Sigmoid colon (tissue), 7 donors: ENCODE results near the gene DUSP18. TPM values are rescaled to one million over a fixed set of nuclear protein-coding genes. Genes with fewer than 3 reads are reported as not detected.

Source experiments
- DNase-seq: peaks from one replicate; pipeline ENCODE4 v3.0.0-alpha.2; 2019
- H3K27ac ChIP-seq, 4 donors: fragments of 200-600 bp; sonication (generic); one replicate each; pipeline ENCODE4 v1.5.1; 2016 to 2019; ENCODE audit warnings: mild to moderate bottlenecking in 1 of 4
- H3K27me3 ChIP-seq, 3 donors: fragments of 200-600 bp; sonication (generic); one replicate each; pipeline ENCODE4 v1.5.1; 2019; ENCODE audit warnings: mild to moderate bottlenecking in 1 of 3
- H3K36me3 ChIP-seq, 4 donors: fragments of 200-600 bp; sonication (generic); one replicate each; pipeline ENCODE4 v1.5.1; 2016 to 2019
- H3K4me1 ChIP-seq, 4 donors: fragments of 200-600 bp; sonication (generic); one replicate each; pipeline ENCODE4 v1.5.1; 2017 to 2019
- H3K4me3 ChIP-seq, 4 donors: fragments of 200-600 bp; sonication (generic); one replicate each; pipeline ENCODE4 v1.5.1; 2017 to 2019; ENCODE audit warnings: mild to moderate bottlenecking in 2 of 4, moderate library complexity in 1 of 4
- H3K9me3 ChIP-seq, 4 donors: fragments of 200-600 bp in 3 of 4; sonication (generic) in 3 of 4; one replicate each; pipeline versions ENCODE4 v1.5.1 to v1.6.1; 2013 to 2019
- EP300 ChIP-seq, 4 donors: sonication (generic); formaldehyde crosslinking; IDR thresholded peaks; one replicate each; pipeline ENCODE4 v1.6.1; 2017; ENCODE audit warnings: antibody characterized with exemption in 4 of 4
- POLR2A ChIP-seq, 2 donors: fragments of 450-650 bp; IDR thresholded peaks; one replicate each; pipeline ENCODE4 v1.6.1; 2016; ENCODE audit warnings: antibody characterized with exemption in 2 of 2, mild to moderate bottlenecking in 2 of 2, moderate library complexity in 2 of 2
- POLR2AphosphoS5 ChIP-seq, 4 donors: sonication (generic); formaldehyde crosslinking; IDR thresholded peaks; one replicate each; pipeline ENCODE4 v1.6.1; 2017; ENCODE audit warnings: antibody characterized with exemption in 4 of 4
- WGBS, 2 donors: extraction: QIAGEN DNeasy Blood & Tissue Kit; methylation state at CpG; one replicate each; pipeline ENCODE4 v1.1.7; 2013; 5-methylcytosine and 5-hydroxymethylcytosine counted together
- intact Hi-C: fragments of 100-400 bp; cut with DNase I; formaldehyde crosslinking; loops from one replicate; pipeline ENCODE4 v1.15.1; 2023
- polyA plus RNA-seq, 3 donors: library from polyadenylated mRNA; stranded (reverse); fragments of 200-250 nt; gene quantifications; one replicate each; pipeline ENCODE4 v1.2.3, GENCODE V29; 2013
- total RNA-seq, 4 donors: library from RNA; depleted of rRNA; stranded (reverse); fragments of >200 nt; gene quantifications; one replicate each; pipeline ENCODE4 v1.1.0, GENCODE V29; 2016
- TF ChIP-seq, protein P1 (sequence below), 4 experiments: fragments of 450-650 bp in 3 of 4; fragments of 200-600 bp in 1 of 4; IDR thresholded peaks; one replicate each; pipeline ENCODE4 v1.5.1; 2016 to 2019; ENCODE audit warnings: antibody characterized with exemption in 4 of 4, mild to moderate bottlenecking in 3 of 4, moderate library complexity in 2 of 4
- donor health status: healthy with polysubstance abuse.
- donor health status: Bipolar disorder and iron deficiency.
- donor health status: healthy.

Gene DUSP18
- total and polyA plus RNA-seq, 7 donors = 2.4 to 8.3 (median 4.1) TPM

DNA sequence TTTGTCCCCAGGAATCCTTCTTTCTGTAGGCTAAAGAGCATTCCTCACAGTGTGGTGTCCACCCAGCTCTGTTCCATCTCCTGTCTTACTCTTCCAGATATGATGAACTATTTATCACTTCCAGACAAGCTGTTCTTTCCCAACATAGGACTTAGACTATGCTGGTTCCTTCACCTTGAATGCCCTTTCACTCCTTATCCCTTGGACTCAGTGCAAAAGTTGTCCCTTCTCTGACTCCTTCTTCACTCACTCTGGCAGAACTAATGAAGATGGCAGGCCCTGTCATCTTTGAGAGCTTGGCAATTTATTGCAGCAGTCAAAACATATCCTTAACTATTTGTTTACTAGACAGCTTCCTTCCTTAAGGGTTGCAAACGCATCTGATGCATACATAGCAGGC, 23.5 kb upstream of the DUSP18 start:
- intact Hi-C loops = no loop called here
- H3K36me3 ChIP-seq = no peaks in the 10 kb centered on the region
- WGBS, 2 donors = 69 to 71% methylated on average over 1 of the region's 1 CpG
- no peak overlapping the region for H3K27ac ChIP-seq
- TF ChIP-seq POLR2A (IDR thresholded peaks at IDR 0.05) = no peak
- TF ChIP-seq POLR2AphosphoS5 (IDR thresholded peaks at IDR 0.05) = no peak
- no peak for TF ChIP-seq EP300 (IDR thresholded peaks at IDR 0.05)
- TF ChIP-seq, protein P1, sequence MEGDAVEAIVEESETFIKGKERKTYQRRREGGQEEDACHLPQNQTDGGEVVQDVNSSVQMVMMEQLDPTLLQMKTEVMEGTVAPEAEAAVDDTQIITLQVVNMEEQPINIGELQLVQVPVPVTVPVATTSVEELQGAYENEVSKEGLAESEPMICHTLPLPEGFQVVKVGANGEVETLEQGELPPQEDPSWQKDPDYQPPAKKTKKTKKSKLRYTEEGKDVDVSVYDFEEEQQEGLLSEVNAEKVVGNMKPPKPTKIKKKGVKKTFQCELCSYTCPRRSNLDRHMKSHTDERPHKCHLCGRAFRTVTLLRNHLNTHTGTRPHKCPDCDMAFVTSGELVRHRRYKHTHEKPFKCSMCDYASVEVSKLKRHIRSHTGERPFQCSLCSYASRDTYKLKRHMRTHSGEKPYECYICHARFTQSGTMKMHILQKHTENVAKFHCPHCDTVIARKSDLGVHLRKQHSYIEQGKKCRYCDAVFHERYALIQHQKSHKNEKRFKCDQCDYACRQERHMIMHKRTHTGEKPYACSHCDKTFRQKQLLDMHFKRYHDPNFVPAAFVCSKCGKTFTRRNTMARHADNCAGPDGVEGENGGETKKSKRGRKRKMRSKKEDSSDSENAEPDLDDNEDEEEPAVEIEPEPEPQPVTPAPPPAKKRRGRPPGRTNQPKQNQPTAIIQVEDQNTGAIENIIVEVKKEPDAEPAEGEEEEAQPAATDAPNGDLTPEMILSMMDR (IDR thresholded peaks at IDR 0.05) = no peak
- H3K4me3 ChIP-seq = no peak overlapping the region
- no peaks in the 10 kb centered on the region for H3K27me3 ChIP-seq
- no peaks in the 10 kb centered on the region for H3K9me3 ChIP-seq
- DNase-seq = no peak
- H3K4me1 ChIP-seq = peaks cover 0 to 14% (median 10%) of the 10 kb centered on the region in 4 donors

DNA sequence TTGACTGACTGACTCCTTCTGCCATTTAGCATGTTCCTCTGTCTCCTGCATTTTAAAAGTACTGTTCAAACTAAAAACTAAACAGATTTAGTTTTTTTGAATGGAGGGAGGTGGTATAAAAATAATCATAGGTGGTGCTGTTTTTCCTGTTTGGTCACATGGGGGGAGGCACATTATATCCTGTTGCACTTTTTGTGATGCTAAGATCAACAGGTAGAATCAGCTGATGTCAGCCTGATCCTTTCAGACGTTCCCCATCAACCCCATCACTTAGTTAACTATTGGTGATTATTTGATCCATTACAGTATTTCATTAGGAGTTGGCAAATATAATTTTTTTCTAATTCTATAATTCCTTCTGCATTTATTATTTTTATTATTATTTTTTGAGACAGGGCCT, 21.9 kb upstream of the DUSP18 start:
- no peaks in the 10 kb centered on the region for H3K9me3 ChIP-seq
- H3K27ac ChIP-seq = no peak overlapping the region
- 67 to 80% methylated on average over 1 of the region's 1 CpG for WGBS, 2 donors
- DNase-seq = no peak
- H3K4me3 ChIP-seq = no peak overlapping the region
- peaks cover 0 to 6% (median 3%) of the 10 kb centered on the region in 4 donors for H3K4me1 ChIP-seq
- H3K27me3 ChIP-seq = no peaks in the 10 kb centered on the region
- intact Hi-C loops = no loop called here
- H3K36me3 ChIP-seq = no peaks in the 10 kb centered on the region
- TF ChIP-seq POLR2AphosphoS5 (IDR thresholded peaks at IDR 0.05) (no peak), POLR2A (IDR thresholded peaks at IDR 0.05) (no peak), EP300 (IDR thresholded peaks at IDR 0.05) (no peak)
- TF ChIP-seq, protein P1 (IDR thresholded peaks at IDR 0.05) = no peak

DNA sequence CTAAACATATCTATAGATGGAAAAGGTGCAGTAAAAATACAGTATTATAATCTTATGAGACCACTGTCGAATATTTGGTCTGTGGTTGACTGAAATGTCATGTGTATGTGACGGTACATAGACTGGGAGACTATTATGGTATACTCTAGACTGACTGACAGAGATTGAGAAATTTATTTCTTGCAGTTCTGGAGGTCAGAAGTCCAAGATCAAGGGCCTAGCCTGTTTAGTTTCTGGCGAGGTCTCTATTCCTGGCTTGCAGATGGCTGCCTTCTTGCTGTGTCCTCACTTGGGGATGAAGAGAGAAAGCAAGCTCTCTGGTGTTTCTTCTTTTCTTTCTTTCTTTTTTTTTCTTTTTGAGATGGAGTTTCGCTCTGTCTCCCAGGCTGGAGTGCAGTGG, 19.7 kb upstream of the DUSP18 start:
- WGBS, 2 donors = 62 to 91% methylated on average over 4 of the region's 4 CpGs
- Histone ChIP-seq H3K27ac (no peak overlapping the region), H3K4me3 (no peak overlapping the region), H3K4me1 (peaks cover 0 to under 1% (median 0%) of the 10 kb centered on the region in 4 donors), H3K27me3 (no peaks in the 10 kb centered on the region), H3K36me3 (no peaks in the 10 kb centered on the region), H3K9me3 (no peaks in the 10 kb centered on the region)
- TF ChIP-seq, protein P1 (IDR thresholded peaks at IDR 0.05) = no peak
- TF ChIP-seq POLR2A (IDR thresholded peaks at IDR 0.05) (no peak), EP300 (IDR thresholded peaks at IDR 0.05) (no peak), POLR2AphosphoS5 (IDR thresholded peaks at IDR 0.05) (no peak)
- intact Hi-C loops = no loop called here
- no peak for DNase-seq

DNA sequence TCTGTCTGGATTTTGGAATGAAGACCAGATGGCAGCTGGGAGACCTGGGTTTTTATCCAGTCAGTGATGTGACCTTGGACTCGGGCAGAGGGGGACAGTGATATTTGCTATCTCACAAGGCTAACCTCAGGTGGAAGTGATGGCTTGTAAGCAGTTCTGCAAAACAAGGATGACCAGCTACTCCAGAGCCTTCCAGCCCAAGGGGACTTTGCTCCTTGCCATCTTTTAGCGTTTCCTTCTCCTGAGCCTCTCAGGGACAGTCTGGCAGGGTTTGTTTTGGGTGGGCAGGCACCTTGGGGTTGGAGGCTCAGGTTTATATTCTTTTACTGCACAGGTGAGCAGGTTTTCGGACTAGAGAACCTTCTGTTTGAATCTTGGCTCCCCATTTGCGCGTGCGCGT, 17.5 kb upstream of the DUSP18 start:
- intact Hi-C loops = no loop called here

More for the DNA sequence above, 17.5 kb upstream of the DUSP18 start:
- Histone ChIP-seq H3K27me3 (no peaks in the 10 kb centered on the region), H3K4me3 (no peak overlapping the region), H3K4me1 (peaks cover 0 to 21% (median 18%) of the 10 kb centered on the region in 4 donors), H3K9me3 (no peaks in the 10 kb centered on the region), H3K27ac (no peak overlapping the region), H3K36me3 (no peaks in the 10 kb centered on the region)
- TF ChIP-seq EP300 (IDR thresholded peaks at IDR 0.05) = no peak
- no peak for TF ChIP-seq POLR2AphosphoS5 (IDR thresholded peaks at IDR 0.05)
- no peak for TF ChIP-seq POLR2A (IDR thresholded peaks at IDR 0.05)
- TF ChIP-seq, protein P1 (IDR thresholded peaks at IDR 0.05) = no peak
- 22 to 67% methylated on average over 7 of the region's 7 CpGs for WGBS, 2 donors
- no peak for DNase-seq
